Mononuclear cell (primary cell): ENCODE measurements around the gene TBC1D2B. TPM values are rescaled to one million over a fixed set of nuclear protein-coding genes. Genes with fewer than 3 reads are reported as not detected.
"Not testable (repeated sequence)": the region's sequence is repeated elsewhere in the genome, so short reads cannot be mapped to it uniquely, and the experiment has no call there.

Source experiments
- H3K27me3 ChIP-seq: 2 replicates; pipeline ENCODE4 v1.6.0; 2011; ENCODE audit warnings: low read length, control low read depth; ENCODE audit not compliant: insufficient read depth
- H3K4me1 ChIP-seq: 2 replicates; pipeline ENCODE4 v1.5.1; 2011; ENCODE audit warnings: mild to moderate bottlenecking, low read length, control low read depth; ENCODE audit not compliant: insufficient read depth
- H3K4me3 ChIP-seq: 2 replicates; pipeline ENCODE4 v1.5.1; 2011; ENCODE audit warnings: mild to moderate bottlenecking, low read length, moderate library complexity
- H3K9me3 ChIP-seq: 2 replicates; pipeline ENCODE4 v1.5.1; 2011; ENCODE audit warnings: low read depth, mild to moderate bottlenecking, control low read depth, low read length
- total RNA-seq: library from RNA; depleted of rRNA; stranded (reverse); fragments of >200 nt; gene quantifications from one replicate; pipeline ENCODE4 v1.2.3, GENCODE V29; 2012

Gene TBC1D2B
- total RNA-seq, 1 donor, result 38.1 TPM

DNA sequence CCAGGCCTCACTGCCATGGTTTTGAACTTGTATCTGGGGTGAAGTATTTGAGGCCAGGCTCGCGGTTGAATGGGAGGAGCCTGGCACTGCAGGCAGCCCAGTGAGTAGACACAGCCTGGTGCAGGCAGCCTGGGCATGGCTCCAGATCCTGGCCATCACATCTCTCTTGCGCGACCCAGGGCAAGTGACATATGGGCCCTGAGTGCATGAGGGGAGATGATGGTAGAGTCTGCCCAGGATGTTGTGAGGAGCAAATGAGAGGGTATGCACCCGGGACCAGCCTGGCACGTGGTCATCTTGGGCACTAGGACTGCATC is 103.5 kb downstream of the TBC1D2B start:
- no peak overlapping the region for H3K4me3 ChIP-seq
- no peaks in the 10 kb centered on the region for H3K4me1 ChIP-seq
- H3K27me3 ChIP-seq, result no peaks in the 10 kb centered on the region
- H3K9me3 ChIP-seq, result no peaks in the 10 kb centered on the region

DNA sequence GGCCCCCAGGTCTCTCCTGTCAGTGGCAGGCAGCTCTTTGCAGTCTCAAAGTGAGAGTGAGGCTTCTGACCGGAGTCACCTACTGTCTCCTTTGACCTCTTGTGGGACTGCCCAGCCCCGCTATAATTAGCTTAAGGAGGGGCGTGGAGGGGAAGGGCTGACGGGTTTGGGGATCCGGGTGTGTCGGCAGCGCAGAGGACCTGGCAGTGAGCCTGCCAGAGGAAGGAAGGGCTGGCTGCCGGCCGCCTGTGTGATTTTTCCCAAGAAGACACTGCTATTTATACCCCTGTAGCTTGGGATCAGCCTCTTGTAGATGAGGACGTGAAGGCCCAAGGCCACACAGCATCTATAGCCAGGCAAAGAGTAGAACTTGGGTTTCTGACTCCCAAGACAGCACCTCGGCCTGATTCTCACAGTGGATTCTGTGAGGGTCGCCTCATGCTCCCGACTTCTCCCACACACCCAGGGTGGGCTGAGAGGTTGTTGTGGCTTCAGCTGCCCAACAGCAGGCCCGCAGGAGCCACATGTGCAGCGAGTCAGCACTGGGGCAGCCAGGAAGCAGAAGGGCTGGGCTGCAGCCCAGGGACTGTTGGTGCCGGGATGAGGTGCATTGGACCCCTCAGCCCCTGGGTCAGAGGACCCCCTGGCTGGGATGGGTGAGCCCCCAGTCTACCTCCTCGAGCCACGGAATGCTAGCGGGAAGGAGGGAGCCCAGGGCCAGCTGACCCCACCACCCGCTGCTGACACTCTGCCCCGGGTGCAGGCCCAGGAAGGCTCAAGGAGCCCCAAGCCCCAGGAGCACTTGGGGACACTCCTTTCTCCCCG is 104.0 kb downstream of the TBC1D2B start:
- H3K4me1 ChIP-seq, result not testable (repeated sequence)

DNA sequence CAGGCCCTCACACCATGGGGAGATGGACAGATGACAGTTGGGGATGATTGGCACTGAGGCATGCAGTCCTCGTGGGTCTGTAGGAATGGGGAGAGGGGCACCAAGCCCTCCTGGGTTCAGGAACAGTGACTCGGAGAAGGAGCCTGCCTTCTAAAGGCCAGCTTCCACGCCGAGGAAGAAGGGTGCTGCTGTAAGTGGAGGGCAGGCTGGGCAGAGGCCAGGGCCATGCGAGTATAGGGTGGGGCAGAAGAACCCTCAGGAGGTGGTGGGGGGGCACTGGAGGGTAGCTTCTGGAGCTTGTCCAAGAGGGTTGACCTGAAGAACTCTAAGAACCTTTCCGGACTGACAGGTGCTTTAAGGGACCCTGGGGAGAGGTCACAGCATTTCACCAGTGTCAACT is 104.8 kb downstream of the TBC1D2B start:
- not testable (repeated sequence) for H3K4me3 ChIP-seq, H3K27me3 ChIP-seq, H3K4me1 ChIP-seq, H3K9me3 ChIP-seq

More for the DNA sequence above, 104.0 kb downstream of the TBC1D2B start:
- not testable (repeated sequence) for H3K4me3 ChIP-seq, H3K27me3 ChIP-seq, H3K9me3 ChIP-seq

DNA sequence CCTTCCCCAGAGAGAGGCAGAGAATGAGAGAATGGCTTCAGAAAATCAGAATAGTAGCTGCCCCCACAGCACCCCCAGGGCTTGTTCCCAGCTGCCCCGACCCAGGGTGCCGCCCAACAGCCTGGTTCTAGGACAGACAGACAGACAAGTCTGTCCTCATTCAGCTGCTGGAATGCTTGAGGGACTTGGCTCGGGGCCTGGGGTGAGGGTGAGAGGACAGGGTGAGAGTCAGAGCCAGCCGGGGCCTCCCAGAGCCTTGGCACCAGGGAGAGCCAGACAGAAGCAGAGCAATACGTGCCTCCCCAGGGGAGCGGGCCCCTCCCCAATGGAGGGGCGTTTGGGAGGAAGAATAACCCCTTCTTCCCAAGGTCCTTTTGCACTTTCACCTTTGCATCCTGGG is 105.6 kb downstream of the TBC1D2B start:
- not testable (repeated sequence) for H3K4me3 ChIP-seq, H3K27me3 ChIP-seq, H3K9me3 ChIP-seq, H3K4me1 ChIP-seq

DNA sequence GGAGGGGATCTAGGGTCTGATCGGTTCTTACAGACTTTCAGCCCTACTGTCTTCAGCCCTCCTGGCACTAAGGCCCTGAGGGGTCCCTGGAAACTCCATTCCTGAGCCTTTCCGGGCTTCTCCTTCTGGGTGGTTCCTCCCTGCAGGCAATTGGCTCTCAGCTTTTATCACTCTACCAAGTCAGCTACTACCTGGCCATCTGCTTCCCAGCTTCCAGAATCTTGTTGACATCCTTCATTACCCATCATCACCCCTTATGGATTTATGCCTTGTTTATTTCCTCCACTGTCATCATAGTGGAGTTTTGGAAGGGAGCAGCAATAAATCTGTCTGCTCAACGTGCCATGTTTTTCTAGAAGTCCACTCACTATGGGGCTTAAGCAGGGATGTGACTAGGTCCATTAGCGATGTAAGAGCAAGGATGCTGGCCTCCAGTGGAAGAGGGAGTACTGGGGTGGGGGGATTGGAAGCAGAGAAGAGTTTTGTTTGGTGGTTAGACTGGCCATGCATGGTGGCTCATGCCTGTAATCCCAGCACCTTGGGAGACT is 106.6 kb downstream of the TBC1D2B start:
- not testable (repeated sequence) for H3K4me1 ChIP-seq, H3K4me3 ChIP-seq, H3K9me3 ChIP-seq, H3K27me3 ChIP-seq

DNA sequence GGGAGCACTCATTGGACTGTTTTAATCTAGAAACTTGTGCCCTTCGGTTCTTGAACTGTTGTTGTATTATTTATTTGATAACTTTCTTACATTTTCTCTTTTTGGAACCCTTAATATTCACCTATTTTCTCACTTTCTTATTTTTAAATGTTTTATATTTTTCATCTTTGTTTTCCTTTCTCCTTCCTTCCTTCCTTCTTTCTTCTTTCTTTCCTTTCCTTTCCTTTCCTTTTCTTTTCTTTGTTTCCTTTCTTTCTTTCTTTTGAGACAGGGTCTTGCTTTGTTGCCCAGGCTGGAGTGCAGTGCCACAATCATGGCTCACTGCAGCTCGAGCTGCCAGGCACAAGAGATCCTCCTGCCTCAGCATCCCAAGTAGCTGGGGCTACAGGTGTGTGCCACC is 108.5 kb downstream of the TBC1D2B start:
- no peak overlapping the region for H3K4me3 ChIP-seq
- no peaks in the 10 kb centered on the region for H3K9me3 ChIP-seq
- no peaks in the 10 kb centered on the region for H3K27me3 ChIP-seq
- H3K4me1 ChIP-seq, result no peaks in the 10 kb centered on the region

DNA sequence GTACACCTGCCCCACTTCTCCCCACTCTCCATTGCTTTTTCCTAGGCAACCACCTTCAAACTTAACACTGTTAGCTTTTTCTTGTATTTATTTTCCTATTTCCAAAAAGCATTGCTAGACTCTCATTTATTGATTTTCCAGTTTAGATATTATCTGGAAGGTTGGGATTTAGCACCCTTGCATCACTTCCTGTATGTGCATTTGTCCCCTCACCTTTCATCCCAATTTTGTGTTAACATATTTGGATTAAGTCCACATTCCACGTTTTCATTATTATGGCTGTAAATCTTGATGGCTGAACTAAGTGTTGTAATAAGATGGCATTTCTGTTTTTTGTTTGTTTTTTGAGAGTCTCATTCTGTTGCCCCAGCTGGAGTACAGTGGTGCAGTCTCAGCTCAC is 109.7 kb downstream of the TBC1D2B start:
- Histone ChIP-seq H3K4me1 (no peaks in the 10 kb centered on the region), H3K27me3 (no peaks in the 10 kb centered on the region), H3K9me3 (no peaks in the 10 kb centered on the region), H3K4me3 (no peak overlapping the region)

- H3K4me3 ChIP-seq, H3K27me3 ChIP-seq, H3K4me1 ChIP-seq, H3K9me3 ChIP-seq: not testable (repeated sequence)
These were observed 110.3 kb downstream of the TBC1D2B start for GRCh38 chr15:77967235-77967615.

- Histone ChIP-seq H3K4me3 (no peak overlapping the region), H3K27me3 (no peaks in the 10 kb centered on the region), H3K9me3 (no peaks in the 10 kb centered on the region), H3K4me1 (no peaks in the 10 kb centered on the region)
These were observed 110.8 kb downstream of the TBC1D2B start for GRCh38 chr15:77966540-77967234.

DNA sequence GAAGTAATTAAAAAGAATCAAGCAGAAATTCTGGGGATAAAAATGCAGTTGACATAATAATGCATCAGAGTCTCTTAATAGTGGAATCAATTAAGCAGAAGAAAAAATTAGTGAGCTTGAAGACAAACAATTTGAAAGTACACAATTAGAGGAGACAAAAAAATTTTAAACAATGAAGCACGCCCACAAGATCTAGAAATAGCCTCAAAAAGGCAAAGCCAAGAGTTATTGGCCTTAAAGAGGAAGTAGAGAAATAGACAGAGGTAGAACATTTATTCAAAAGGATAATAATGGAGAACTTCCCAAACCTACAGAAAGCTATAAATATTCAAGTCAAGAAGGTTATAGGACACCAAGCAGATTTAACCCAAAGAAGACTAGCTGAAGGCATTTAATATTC is 113.3 kb downstream of the TBC1D2B start:
- H3K9me3 ChIP-seq, result no peaks in the 10 kb centered on the region
- H3K27me3 ChIP-seq, result no peaks in the 10 kb centered on the region
- peaks cover 4% of the 10 kb centered on the region for H3K4me1 ChIP-seq
- no peak overlapping the region for H3K4me3 ChIP-seq

DNA sequence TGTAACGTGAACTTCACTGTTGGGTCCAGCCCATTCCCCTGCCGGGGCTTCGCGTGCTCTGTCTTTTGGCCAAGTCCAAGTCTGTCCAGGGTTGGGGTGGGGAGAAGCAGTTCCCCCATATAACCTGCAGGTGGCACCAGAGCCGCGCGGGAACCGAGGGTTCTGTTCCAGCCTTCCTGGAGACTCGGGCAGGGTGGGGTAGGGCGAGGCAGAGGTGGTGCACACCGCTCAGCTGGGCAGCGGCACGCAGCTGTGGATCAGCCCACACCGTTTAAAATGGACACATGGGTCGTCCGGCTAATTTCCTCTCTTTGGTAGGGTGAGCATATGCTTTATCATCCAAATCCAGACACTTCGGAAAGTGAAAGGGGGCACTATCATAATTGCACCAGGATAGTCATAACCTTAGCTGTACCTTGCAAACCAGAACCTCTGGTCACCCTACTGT is 118.1 kb downstream of the TBC1D2B start:
- no peak overlapping the region for H3K4me3 ChIP-seq
- peaks cover 5% of the 10 kb centered on the region for H3K4me1 ChIP-seq

DNA sequence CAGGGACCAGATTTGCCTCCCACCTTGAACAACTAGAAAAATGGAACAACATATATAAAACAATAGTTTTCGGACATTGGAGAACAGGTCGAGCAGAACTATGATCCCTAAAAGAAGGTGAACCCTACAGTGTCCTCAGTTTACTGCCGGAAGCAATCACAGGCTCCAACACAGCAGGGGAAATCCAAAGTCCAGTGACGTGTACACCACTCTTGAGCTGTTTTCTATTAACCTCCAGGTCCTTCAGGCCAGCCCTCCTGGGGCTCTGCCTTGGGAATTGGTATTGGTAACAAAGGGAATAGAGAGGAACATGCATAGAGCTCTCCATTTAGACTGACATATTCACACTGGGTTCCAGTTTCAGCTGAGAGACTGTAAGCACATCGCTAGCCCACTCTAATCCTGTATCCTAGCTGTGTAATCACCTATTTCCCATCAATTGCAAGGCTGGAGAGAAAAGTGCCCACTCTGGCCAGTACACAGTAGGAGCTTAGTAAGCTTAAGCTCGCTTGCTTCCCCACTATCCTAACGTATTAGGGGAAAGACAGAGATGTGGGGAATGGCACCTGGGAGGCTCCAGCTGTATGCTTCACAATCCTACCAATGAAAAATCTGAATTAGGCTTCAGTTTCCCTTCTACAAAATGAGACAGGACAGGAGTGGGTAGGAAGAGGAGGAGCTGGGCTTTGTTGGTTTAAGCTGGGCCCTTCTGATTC is 118.6 kb downstream of the TBC1D2B start:
- H3K4me3 ChIP-seq, H3K27me3 ChIP-seq, H3K4me1 ChIP-seq: not testable (repeated sequence)

More for the DNA sequence above, 118.1 kb downstream of the TBC1D2B start:
- peaks cover 3% of the 10 kb centered on the region for H3K27me3 ChIP-seq
- no peaks in the 10 kb centered on the region for H3K9me3 ChIP-seq

GRCh38 chr15:77958021-77958420 is 119.5 kb downstream of the TBC1D2B start:
- H3K4me1 ChIP-seq, H3K9me3 ChIP-seq, H3K27me3 ChIP-seq, H3K4me3 ChIP-seq: not testable (repeated sequence)

More for the DNA sequence above, 118.6 kb downstream of the TBC1D2B start:
- H3K9me3 ChIP-seq, result not testable (repeated sequence)

GRCh38 chr15:77953926-77954325 is 123.6 kb downstream of the TBC1D2B start:
- not testable (repeated sequence) for H3K4me3 ChIP-seq, H3K4me1 ChIP-seq, H3K9me3 ChIP-seq, H3K27me3 ChIP-seq

DNA sequence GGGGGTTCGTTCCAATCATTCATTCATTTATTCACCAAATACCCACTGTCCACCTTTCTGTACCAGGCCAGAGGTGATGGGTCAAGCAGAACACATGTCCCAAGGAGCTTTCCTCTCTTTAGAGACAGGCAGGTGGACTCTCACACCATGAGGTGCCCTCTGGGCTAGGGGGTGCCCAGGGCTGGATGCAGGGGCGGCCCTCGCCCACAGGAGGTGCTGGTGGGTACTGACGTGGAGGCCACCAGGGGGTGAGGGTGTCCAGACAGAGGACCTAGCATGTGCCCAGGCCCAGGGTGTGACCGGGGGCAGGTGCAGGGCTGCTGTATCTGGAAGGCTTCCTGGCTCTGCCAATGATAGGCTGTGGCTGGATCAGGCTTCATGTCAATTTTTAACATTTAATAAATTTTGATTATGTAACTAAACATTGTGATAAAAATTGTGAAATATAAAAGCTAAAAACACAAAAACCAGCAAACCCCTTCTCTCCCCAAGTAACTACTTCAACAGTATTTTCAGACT is 124.5 kb downstream of the TBC1D2B start:
- not testable (repeated sequence) for H3K9me3 ChIP-seq, H3K4me3 ChIP-seq, H3K27me3 ChIP-seq, H3K4me1 ChIP-seq
